Activated naive CD8-positive, alpha-beta T cell treated with anti-CD3 and anti-CD28 coated beads, Interleukin-2, amount 50 U/mL, for 24 hours (primary cell): Measurements from ENCODE around the gene RPL32.
A peak's percentile ranks its signal among the peaks of the same experiment; 100 is the strongest.
"Not testable (repeated sequence)": the region's sequence is repeated elsewhere in the genome, so short reads cannot be mapped to it uniquely, and the experiment has no call there.

ENCODE experiments used
- ATAC-seq: fragments of 150-1000 bp; cut with Tn5 transposase; one replicate; pipeline ENCODE4 v1.10.0; 2021
- DNase-seq: peaks from one replicate; pipeline ENCODE4 v3.0.0; 2021
- H3K27ac Mint-ChIP-seq: one replicate; pipeline ENCODE4 v1.8.0; 2021; ENCODE audit warnings: mild to moderate bottlenecking, mixed read lengths
- H3K27me3 Mint-ChIP-seq: one replicate; pipeline ENCODE4 v1.8.0; 2021; ENCODE audit warnings: mixed read lengths
- H3K36me3 Mint-ChIP-seq: one replicate; pipeline ENCODE4 v1.8.0; 2021; ENCODE audit warnings: low read depth, mixed read lengths
- H3K4me1 Mint-ChIP-seq: one replicate; pipeline ENCODE4 v1.8.0; 2021; ENCODE audit warnings: mixed read lengths
- H3K4me3 Mint-ChIP-seq: one replicate; pipeline ENCODE4 v1.8.0; 2021; ENCODE audit warnings: mild to moderate bottlenecking, moderate library complexity, mixed read lengths
- H3K9me3 Mint-ChIP-seq: one replicate; pipeline ENCODE4 v1.8.0; 2021; ENCODE audit warnings: mixed read lengths

The RPL32 gene

GRCh38 chr3:12845811-12846210 lies 4.4 kb upstream of the RPL32 start:
- H3K27me3 Mint-ChIP-seq, result no peaks in the 10 kb centered on the region
- peaks cover 8% of the 10 kb centered on the region for H3K36me3 Mint-ChIP-seq
- peak; percentile 37 for ATAC-seq
- H3K4me1 Mint-ChIP-seq, result peaks cover 26% of the 10 kb centered on the region
- no peak for DNase-seq
- H3K9me3 Mint-ChIP-seq, result peaks cover 5% of the 10 kb centered on the region
- no peak overlapping the region for H3K4me3 Mint-ChIP-seq
- H3K27ac Mint-ChIP-seq, result peak overlapping the region; percentile 43

- no peak overlapping the region for H3K4me3 Mint-ChIP-seq
Observed at GRCh38 chr3:12842469-12842868, 1.1 kb upstream of the RPL32 start.

GRCh38 chr3:12841970-12842328 lies 584 bp upstream of the RPL32 start:
- H3K4me3 Mint-ChIP-seq, result peak overlapping the region; percentile 98
- H3K9me3 Mint-ChIP-seq, result peaks cover 4% of the 10 kb centered on the region
- DNase-seq (no peak), ATAC-seq (no peak)
- H3K4me1 Mint-ChIP-seq, result peaks cover 64% of the 10 kb centered on the region
- H3K36me3 Mint-ChIP-seq, result peaks cover 47% of the 10 kb centered on the region
- peak overlapping the region; percentile 99 for H3K27ac Mint-ChIP-seq
- H3K27me3 Mint-ChIP-seq, result no peaks in the 10 kb centered on the region

More at GRCh38 chr3:12842469-12842868, 1.1 kb upstream of the RPL32 start:
- ATAC-seq (no peak), DNase-seq (no peak)
- H3K27me3 Mint-ChIP-seq, result no peaks in the 10 kb centered on the region
- peaks cover 5% of the 10 kb centered on the region for H3K9me3 Mint-ChIP-seq
- peaks cover 42% of the 10 kb centered on the region for H3K36me3 Mint-ChIP-seq
- peak overlapping the region; percentile 99 for H3K27ac Mint-ChIP-seq
- peaks cover 59% of the 10 kb centered on the region for H3K4me1 Mint-ChIP-seq

DNA sequence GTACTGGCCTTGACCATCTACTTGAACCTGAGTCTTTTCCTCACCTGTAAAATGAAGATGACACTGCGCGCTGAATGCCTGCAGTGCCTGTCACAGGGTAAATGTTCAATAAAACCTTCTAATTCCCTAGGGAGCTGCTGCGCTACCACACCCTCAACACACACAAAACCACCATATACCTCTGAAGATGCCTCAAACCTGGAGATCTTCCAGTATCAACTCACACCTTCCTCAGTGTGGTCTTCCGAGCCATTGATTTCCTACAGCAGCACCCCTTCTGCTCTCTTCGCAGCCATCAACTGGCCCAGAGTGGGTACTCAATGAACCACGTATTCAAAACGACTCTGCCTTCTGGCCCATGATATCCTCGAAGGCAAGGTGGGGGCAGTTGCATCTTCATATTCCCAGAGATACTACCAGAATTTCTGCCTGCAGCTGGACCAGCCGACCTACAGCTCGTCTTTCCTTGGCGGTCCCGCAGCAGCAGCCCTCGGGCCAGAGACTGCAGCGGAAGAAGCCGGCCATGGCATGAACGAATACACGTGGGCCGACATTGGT lies 695 bp downstream of the RPL32 start:
- no peak for ATAC-seq
- Mint-ChIP-seq H3K9me3 (no peaks in the 10 kb centered on the region), H3K36me3 (peaks cover 60% of the 10 kb centered on the region)

DNA sequence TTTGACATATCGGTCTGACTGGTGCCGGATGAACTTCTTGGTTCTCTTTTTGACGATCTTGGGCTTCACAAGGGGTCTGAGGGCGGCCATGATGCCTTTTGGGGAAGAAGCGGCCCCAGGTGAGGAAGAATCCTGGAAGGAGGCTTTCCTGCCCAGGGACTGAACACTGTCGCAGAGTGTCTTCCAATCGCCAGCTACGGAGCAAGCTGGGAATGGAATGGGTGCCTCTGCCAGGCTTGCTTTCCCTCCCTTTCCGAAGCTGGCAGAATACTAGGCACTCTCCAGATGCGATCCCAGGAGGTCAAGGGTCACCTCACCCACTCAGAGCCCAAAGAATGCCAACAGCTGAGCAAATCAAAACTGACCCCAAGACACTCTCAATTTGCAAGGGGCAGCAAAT lies 1.2 kb downstream of the RPL32 start:
- Mint-ChIP-seq H3K36me3 (peaks cover 65% of the 10 kb centered on the region), H3K4me1 (peaks cover 56% of the 10 kb centered on the region), H3K4me3 (peak overlapping the region; percentile 98), H3K27ac (peak overlapping the region; percentile 99)
- H3K27me3 Mint-ChIP-seq, ATAC-seq, H3K9me3 Mint-ChIP-seq, DNase-seq: not testable (repeated sequence)

More for the DNA sequence above, 695 bp downstream of the RPL32 start:
- peaks cover 61% of the 10 kb centered on the region for H3K4me1 Mint-ChIP-seq
- DNase-seq, result no peak
- no peaks in the 10 kb centered on the region for H3K27me3 Mint-ChIP-seq
- peak overlapping the region; percentile 98 for H3K4me3 Mint-ChIP-seq
- H3K27ac Mint-ChIP-seq, result peak overlapping the region; percentile 99

DNA sequence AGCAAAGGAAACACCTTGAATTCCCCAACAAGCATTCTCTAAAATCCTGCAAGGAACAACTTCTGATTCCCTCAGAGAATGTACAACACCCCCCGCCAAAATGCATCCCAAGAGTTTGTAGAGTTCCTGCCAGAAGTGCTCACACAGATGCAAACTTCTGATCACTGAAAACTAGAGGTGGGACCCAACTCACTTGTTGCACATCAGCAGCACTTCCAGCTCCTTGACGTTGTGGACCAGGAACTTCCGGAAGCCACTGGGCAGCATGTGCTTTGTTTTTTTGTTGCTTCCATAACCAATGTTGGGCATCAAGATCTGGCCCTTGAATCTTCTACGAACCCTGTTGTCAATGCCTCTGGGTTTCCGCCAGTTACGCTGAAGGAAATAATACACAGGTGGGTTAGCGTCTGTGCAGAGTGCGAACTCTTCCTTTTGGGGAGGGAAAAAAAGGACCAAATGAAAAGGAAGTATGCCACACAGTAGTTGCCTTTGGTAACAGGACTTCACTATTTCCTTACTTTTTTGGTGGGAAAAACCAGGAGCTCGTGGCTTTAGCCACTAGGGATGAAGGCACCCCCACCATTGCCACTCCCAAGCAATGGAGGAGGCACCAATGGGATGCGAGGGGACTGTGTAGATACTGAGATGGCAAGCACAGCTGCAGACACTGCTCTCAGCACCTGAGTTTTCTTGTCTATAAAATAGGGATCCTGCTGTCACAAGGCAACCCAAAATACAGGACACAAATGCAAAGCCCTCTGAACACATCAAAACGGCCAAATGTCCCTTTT lies 2.0 kb downstream of the RPL32 start:
- H3K27ac Mint-ChIP-seq, result peak overlapping the region; percentile 99
- peaks cover 73% of the 10 kb centered on the region for H3K36me3 Mint-ChIP-seq
- ATAC-seq, result no peak
- H3K4me3 Mint-ChIP-seq, result peak overlapping the region; percentile 98
- H3K27me3 Mint-ChIP-seq, result no peaks in the 10 kb centered on the region
- H3K4me1 Mint-ChIP-seq, result peaks cover 56% of the 10 kb centered on the region
- no peak for DNase-seq
- no peaks in the 10 kb centered on the region for H3K9me3 Mint-ChIP-seq

DNA sequence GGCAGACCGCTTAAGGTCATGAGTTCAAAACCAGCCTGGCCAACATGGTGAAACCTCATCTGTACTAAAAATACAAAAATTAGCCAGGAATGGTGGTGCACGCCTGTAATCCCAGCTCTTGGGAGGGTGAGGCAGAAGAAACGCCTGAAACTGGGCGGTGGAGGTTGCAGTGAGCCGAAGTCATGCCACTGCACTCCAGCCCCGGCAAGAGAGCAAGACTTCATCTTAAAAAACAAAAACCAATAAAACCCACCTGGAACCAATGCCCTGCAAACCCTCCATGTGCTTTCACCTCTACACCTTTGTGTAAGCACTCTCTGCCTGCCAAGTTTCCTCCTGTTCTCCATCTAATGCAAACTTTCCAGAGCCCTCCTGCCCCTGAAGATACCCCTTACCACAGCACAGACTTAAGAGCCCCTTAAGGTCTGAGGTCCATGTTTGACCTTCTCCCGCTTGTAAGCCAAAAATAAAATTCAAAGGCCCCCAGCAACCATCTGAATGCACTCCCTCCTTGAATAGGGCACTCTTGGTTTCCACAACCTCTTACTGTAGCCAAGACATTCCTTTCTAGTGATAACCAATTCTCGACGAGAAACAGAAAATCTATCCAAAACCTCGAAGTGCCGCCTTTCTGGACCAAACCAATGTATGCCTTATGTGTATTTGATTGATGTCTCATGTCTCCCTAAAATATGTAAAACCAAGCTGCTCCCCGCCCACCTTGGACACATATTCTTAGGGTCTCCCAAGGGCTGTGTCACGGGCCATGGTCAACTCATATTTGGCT lies 3.0 kb downstream of the RPL32 start:
- Mint-ChIP-seq H3K27me3 (no peaks in the 10 kb centered on the region), H3K4me3 (peak overlapping the region; percentile 98), H3K9me3 (no peaks in the 10 kb centered on the region), H3K27ac (peak overlapping the region; percentile 99), H3K36me3 (peaks cover 83% of the 10 kb centered on the region), H3K4me1 (peaks cover 58% of the 10 kb centered on the region)
- ATAC-seq (no peak), DNase-seq (no peak)

GRCh38 chr3:12837295-12837986 lies 3.9 kb downstream of the RPL32 start:
- Mint-ChIP-seq H3K27ac (peak overlapping the region; percentile 99), H3K27me3 (no peaks in the 10 kb centered on the region), H3K36me3 (peaks cover 91% of the 10 kb centered on the region), H3K4me3 (peak overlapping the region; percentile 98), H3K4me1 (peaks cover 61% of the 10 kb centered on the region), H3K9me3 (no peaks in the 10 kb centered on the region)
- ATAC-seq (no peak), DNase-seq (no peak)

GRCh38 chr3:12835052-12835665 lies 6.2 kb downstream of the RPL32 start:
- DNase-seq, result no peak
- Mint-ChIP-seq H3K4me1 (peaks cover 46% of the 10 kb centered on the region), H3K36me3 (peaks cover 81% of the 10 kb centered on the region), H3K9me3 (no peaks in the 10 kb centered on the region), H3K4me3 (no peak overlapping the region), H3K27me3 (no peaks in the 10 kb centered on the region), H3K27ac (peak overlapping the region; percentile 99)
- ATAC-seq, result no peak

GRCh38 chr3:12833222-12834161 lies 7.9 kb downstream of the RPL32 start:
- Mint-ChIP-seq H3K4me3 (no peak overlapping the region), H3K4me1 (peaks cover 30% of the 10 kb centered on the region), H3K27ac (peak overlapping the region; percentile 69), H3K9me3 (no peaks in the 10 kb centered on the region), H3K27me3 (no peaks in the 10 kb centered on the region), H3K36me3 (peaks cover 64% of the 10 kb centered on the region)
- DNase-seq (no peak), ATAC-seq (peak; percentile 7)

DNA sequence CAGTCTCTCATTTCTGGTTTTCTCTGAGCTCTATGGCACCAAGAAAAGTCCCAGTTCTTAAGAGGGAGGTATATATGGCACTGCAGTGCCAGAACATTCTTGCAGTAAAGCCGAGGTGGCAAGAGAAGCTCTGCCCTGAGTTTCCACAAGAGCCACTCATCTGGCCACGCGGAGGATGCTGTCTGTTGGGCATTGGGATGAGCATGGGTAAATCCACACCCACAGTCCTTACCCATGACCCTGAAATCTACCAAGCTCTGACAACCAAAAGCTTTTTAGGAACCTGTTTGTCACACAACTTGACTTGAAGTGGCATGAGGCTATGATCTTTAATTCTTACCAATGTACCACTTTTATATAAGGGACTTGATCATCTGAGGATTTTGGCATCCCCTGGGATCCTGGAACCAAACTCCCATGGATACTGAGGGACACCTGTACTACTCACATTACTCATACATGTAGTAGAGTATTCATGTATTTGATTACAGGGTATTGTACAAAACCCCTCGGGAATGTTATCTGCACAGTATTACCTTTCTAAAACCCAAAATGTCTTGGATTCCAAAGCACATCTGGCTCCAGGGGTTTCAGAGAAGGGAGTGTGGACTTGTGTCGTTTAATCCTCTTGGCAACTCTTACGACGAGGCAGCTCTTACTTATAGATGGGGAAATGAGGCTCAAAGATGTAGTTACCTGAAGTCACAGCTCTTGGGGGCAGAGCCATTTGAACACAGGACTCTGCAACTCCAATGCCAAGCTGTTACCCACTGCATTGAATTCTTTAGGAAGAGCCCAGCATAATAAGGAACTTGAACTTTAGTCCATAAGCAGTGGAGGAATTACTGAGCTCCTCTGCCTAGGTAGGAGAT lies 8.8 kb downstream of the RPL32 start:
- Mint-ChIP-seq H3K9me3 (no peaks in the 10 kb centered on the region), H3K27ac (peak overlapping the region; percentile 9), H3K27me3 (no peaks in the 10 kb centered on the region), H3K36me3 (peaks cover 55% of the 10 kb centered on the region), H3K4me1 (peaks cover 21% of the 10 kb centered on the region), H3K4me3 (no peak overlapping the region)
- ATAC-seq, result no peak
- no peak for DNase-seq

GRCh38 chr3:12831301-12831866 lies 10.0 kb downstream of the RPL32 start:
- Mint-ChIP-seq H3K36me3 (peaks cover 43% of the 10 kb centered on the region), H3K4me1 (peaks cover 10% of the 10 kb centered on the region), H3K4me3 (no peak overlapping the region), H3K27ac (peak overlapping the region; percentile 52), H3K9me3 (no peaks in the 10 kb centered on the region), H3K27me3 (no peaks in the 10 kb centered on the region)
- DNase-seq, result no peak
- ATAC-seq, result no peak
